ENCODE results near the gene CDCA8. TPM values are rescaled to one million over a fixed set of nuclear protein-coding genes. Genes with fewer than 3 reads are reported as not detected.
A peak's percentile ranks its signal among the peaks of the same experiment; 100 is the strongest.

Gene CDCA8
- total RNA-seq (2021) (64.7 and 67.4 TPM in 2 replicates), Bru-seq, nascent RNA (percentile 80 among the genes with signal in this experiment), BruChase-seq, experiment 1, labeled RNA remaining after a 2-hour chase (percentile 86 among the genes with signal in this experiment), BruChase-seq, experiment 2, labeled RNA remaining after a 6-hour chase (percentile 81 among the genes with signal in this experiment)
- long read RNA-seq, transcript CDCA8-201 (11 exons, 2,303 nt): minor isoform, 16 of 143 reads
- long read RNA-seq, transcript CDCA8-202 (10 exons, 2,469 nt): major isoform, 111 of 143 reads
- long read RNA-seq, partial matches to known transcripts: 10 of 143 reads
- long read RNA-seq, other reads (novel, unspliced or antisense): 6 of 143 reads

DNA sequence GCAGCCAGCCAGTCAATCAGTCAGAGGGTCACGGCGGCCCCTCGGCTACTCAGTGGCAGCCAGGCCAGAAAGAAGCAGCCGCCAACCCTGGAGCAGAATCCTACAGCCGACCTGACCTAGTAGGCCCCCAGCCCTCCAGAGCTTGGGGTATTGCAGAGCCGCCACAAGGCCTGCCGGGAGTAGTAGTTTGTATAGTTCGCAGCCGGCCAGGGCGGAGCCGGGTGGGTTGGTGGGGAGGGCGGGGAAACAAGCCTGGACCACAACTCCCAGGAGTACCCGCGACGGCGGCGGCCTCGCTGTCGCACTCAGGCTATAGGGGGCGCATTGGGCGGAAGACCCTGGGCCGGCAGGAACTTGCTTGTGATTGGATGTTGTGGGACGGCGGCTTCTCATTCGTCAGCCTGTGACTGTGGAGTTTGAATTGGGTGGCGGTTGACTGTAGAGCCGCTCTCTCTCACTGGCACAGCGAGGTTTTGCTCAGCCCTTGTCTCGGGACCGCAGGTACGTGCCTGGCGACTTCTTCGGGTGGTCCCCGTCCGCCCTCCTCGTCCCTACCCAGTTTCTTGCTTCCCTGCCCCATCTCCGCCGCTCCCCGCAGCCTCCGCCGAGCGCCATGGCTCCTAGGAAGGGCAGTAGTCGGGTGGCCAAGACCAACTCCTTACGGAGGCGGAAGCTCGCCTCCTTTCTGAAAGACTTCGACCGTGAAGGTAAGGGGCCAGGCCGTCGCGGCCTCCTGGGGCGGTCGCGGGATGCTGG is at the start of gene CDCA8:
CDCA8 (plus strand) TSS at position 439 of the 756 bp plus-strand sequence; CDS start at position 614, 175 bp downstream.
- Histone ChIP-seq H3K27ac (ENCODE audit: low read depth, low read length, poor library complexity, severe bottlenecking) (peak within 1 kb of the TSS; percentile 86), H3K4me3 (ENCODE audit: low read depth, low read length, poor library complexity, severe bottlenecking) (peak within 1 kb of the TSS; percentile 98), H3K4me1 (ENCODE audit: insufficient read depth, low read length, poor library complexity, severe bottlenecking) (peaks cover 16% of the 10 kb centered on the region), H3K27me3 (replicated peaks; ENCODE audit: insufficient read depth, low read depth, low read length, poor library complexity) (no peaks in the 10 kb centered on the region), H3K9me3 (ENCODE audit: low read depth, low read length, poor library complexity, severe bottlenecking) (no peaks in the 10 kb centered on the region), H3K36me3 (ENCODE audit: insufficient read depth, low read length, poor library complexity, severe bottlenecking) (peaks cover 29% of the 10 kb centered on the region)
- ChIA-PET POLR2A (ENCODE audit: low non-redundant PET) (interaction anchor here (0.6 to 0.7 kb wide), 3 partner anchors 105 to 402 kb away, joined by 3 to 15 read pairs (median 5); no protein-coding TSS in a partner anchor), CTCF (interaction anchor here (0.6 to 0.9 kb wide), 3 partner anchors 85 to 178 kb away, joined by 3 to 4 read pairs (median 3); partner anchors contain the start of genes MEAF6 and MTF1)
- peak; percentile 99 for DNase-seq (ENCODE audit: low spot score)
- TF ChIP-seq, protein P1, sequence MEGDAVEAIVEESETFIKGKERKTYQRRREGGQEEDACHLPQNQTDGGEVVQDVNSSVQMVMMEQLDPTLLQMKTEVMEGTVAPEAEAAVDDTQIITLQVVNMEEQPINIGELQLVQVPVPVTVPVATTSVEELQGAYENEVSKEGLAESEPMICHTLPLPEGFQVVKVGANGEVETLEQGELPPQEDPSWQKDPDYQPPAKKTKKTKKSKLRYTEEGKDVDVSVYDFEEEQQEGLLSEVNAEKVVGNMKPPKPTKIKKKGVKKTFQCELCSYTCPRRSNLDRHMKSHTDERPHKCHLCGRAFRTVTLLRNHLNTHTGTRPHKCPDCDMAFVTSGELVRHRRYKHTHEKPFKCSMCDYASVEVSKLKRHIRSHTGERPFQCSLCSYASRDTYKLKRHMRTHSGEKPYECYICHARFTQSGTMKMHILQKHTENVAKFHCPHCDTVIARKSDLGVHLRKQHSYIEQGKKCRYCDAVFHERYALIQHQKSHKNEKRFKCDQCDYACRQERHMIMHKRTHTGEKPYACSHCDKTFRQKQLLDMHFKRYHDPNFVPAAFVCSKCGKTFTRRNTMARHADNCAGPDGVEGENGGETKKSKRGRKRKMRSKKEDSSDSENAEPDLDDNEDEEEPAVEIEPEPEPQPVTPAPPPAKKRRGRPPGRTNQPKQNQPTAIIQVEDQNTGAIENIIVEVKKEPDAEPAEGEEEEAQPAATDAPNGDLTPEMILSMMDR (conservative IDR thresholded peaks at IDR 0.05; ENCODE audit: low read depth, low read length): peak; percentile 79
- no peak for TF ChIP-seq EZH2 (IDR thresholded peaks at IDR 0.05; ENCODE audit: borderline replicate concordance, low read depth, low read length, poor library complexity, severe bottlenecking)
- intact Hi-C loops (cut with micrococcal nuclease; ENCODE audit: unreplicated experiment): loop anchor here (10.0 kb wide), 2 partner anchors 113 to 323 kb away; partner anchors contain the start of genes C1orf122, UTP11 and YRDC
- BruUV-seq (replicated peaks): no TSS peak

DNA sequence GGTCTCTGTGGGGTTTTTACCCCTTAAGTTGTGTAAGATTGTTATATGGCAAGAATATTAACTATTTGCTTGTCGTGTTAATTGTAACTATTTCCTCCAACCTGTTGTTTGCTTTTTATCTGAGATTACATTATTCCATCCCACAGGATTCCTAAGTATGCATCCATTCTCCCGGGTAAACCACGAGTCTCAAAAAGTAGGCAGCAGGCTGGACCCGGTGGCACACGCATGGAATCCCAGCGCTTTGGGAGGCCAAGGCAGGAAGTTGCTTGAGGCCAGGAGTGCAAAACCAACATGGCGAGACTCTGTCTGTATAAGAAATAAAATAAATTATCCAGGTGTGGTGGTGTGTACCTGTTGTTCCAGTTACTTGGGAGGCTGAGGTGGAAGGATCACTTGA is 45.0 kb upstream of the CDCA8 start:
- TF ChIP-seq, protein P1 (conservative IDR thresholded peaks at IDR 0.05; ENCODE audit: low read depth, low read length): no peak
- no peak for TF ChIP-seq EZH2 (IDR thresholded peaks at IDR 0.05; ENCODE audit: borderline replicate concordance, low read depth, low read length, poor library complexity, severe bottlenecking)
- no peaks in the 10 kb centered on the region for H3K9me3 ChIP-seq (ENCODE audit: low read depth, low read length, poor library complexity, severe bottlenecking)
- CTCF ChIA-PET: no interaction called here
- no TSS peak for BruUV-seq (replicated peaks)
- peaks cover 17% of the 10 kb centered on the region for H3K27me3 ChIP-seq (replicated peaks; ENCODE audit: insufficient read depth, low read depth, low read length, poor library complexity)
- intact Hi-C loops (cut with micrococcal nuclease; ENCODE audit: unreplicated experiment): no loop called here
- POLR2A ChIA-PET (ENCODE audit: low non-redundant PET): no interaction called here
- H3K4me3 ChIP-seq (ENCODE audit: low read depth, low read length, poor library complexity, severe bottlenecking): no peak overlapping the region
- no peak overlapping the region for H3K27ac ChIP-seq (ENCODE audit: low read depth, low read length, poor library complexity, severe bottlenecking)
- no peaks in the 10 kb centered on the region for H3K36me3 ChIP-seq (ENCODE audit: insufficient read depth, low read length, poor library complexity, severe bottlenecking)
- DNase-seq (ENCODE audit: low spot score): no peak
- no peaks in the 10 kb centered on the region for H3K4me1 ChIP-seq (ENCODE audit: insufficient read depth, low read length, poor library complexity, severe bottlenecking)

DNA sequence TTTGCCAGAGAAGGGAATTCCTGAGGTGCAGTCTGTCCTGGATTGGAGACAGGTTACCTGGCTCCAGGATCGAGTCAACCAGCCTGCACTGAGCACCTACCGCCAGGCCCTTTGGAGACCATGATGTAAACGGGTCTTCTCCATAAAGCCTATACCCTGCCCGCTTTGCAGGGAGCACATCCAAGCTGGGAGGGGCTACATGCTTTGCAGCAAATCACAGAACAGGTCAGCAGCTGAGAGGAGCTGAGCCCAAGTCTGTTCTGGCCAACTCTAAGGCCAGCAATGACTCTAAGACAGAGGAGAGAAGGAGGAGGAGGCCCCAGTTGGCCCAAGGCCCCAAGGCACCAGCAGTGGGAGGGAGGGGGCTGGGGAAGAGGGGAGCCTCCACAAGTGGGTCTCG is 42.1 kb upstream of the CDCA8 start:
- Histone ChIP-seq H3K9me3 (ENCODE audit: low read depth, low read length, poor library complexity, severe bottlenecking) (no peaks in the 10 kb centered on the region), H3K27me3 (replicated peaks; ENCODE audit: insufficient read depth, low read depth, low read length, poor library complexity) (no peaks in the 10 kb centered on the region), H3K4me3 (ENCODE audit: low read depth, low read length, poor library complexity, severe bottlenecking) (no peak overlapping the region), H3K4me1 (ENCODE audit: insufficient read depth, low read length, poor library complexity, severe bottlenecking) (no peaks in the 10 kb centered on the region), H3K27ac (ENCODE audit: low read depth, low read length, poor library complexity, severe bottlenecking) (no peak overlapping the region), H3K36me3 (ENCODE audit: insufficient read depth, low read length, poor library complexity, severe bottlenecking) (no peaks in the 10 kb centered on the region)
- POLR2A ChIA-PET (ENCODE audit: low non-redundant PET): no interaction called here
- TF ChIP-seq EZH2 (IDR thresholded peaks at IDR 0.05; ENCODE audit: borderline replicate concordance, low read depth, low read length, poor library complexity, severe bottlenecking): no peak
- TF ChIP-seq, protein P1 (conservative IDR thresholded peaks at IDR 0.05; ENCODE audit: low read depth, low read length): no peak
- no TSS peak for BruUV-seq (replicated peaks)
- CTCF ChIA-PET: no interaction called here
- intact Hi-C loops (cut with micrococcal nuclease; ENCODE audit: unreplicated experiment): no loop called here
- no peak for DNase-seq (ENCODE audit: low spot score)

All from A673 (cell line).